Skeletal muscle tissue (tissue), 4 donors: ENCODE results near the gene GPN2. TPM values are rescaled to one million over a fixed set of nuclear protein-coding genes. Genes with fewer than 3 reads are reported as not detected.

ENCODE experiments used
- H3K27ac ChIP-seq: one replicate; pipeline ENCODE4 v1.7.0; 2013; ENCODE audit warnings: mild to moderate bottlenecking, low read depth, low read length, inconsistent platforms
- H3K27me3 ChIP-seq, 3 donors: one replicate each; pipeline ENCODE4 v1.7.0; 2013; ENCODE audit warnings: low read length in 3 of 3; ENCODE audit not compliant: control insufficient read depth in 3 of 3, insufficient read depth in 3 of 3
- H3K36me3 ChIP-seq, 3 donors: one replicate each; pipeline ENCODE4 v1.7.0; 2013; ENCODE audit warnings: low read length in 3 of 3; ENCODE audit not compliant: control insufficient read depth in 3 of 3, insufficient read depth in 3 of 3
- H3K4me1 ChIP-seq, 3 donors: one replicate each; pipeline ENCODE4 v1.7.0; 2013; ENCODE audit warnings: low read length in 3 of 3, mild to moderate bottlenecking in 3 of 3; ENCODE audit not compliant: control insufficient read depth in 3 of 3, insufficient read depth in 3 of 3
- H3K4me3 ChIP-seq, 3 donors: one replicate each; pipeline ENCODE4 v1.7.0; 2013; ENCODE audit warnings: low read length in 3 of 3
- H3K9ac ChIP-seq, 3 donors: one replicate each; pipeline ENCODE4 v1.7.0; 2013; ENCODE audit warnings: low read length in 3 of 3, mild to moderate bottlenecking in 3 of 3, moderate library complexity in 2 of 3, low read depth in 1 of 3
- H3K9me3 ChIP-seq, 3 donors: one replicate each; pipeline ENCODE4 v1.7.0; 2013; ENCODE audit warnings: low read length in 3 of 3; ENCODE audit not compliant: control insufficient read depth in 3 of 3
- total RNA-seq: library from RNA; depleted of rRNA; stranded (reverse); fragments of >200 nt; gene quantifications from one replicate; pipeline ENCODE4 v1.2.3, GENCODE V29; 2014
- donor health status: Osteomylitis.

Gene GPN2
- total RNA-seq, 1 donor from 2014 or later, result 6.3 TPM

GRCh38 chr1:26827663-26828062 is 62.4 kb downstream of the GPN2 start:
- Histone ChIP-seq H3K4me3 (peak overlapping the region; percentile 67 to 93 (median 72)), H3K27me3 (no peaks in the 10 kb centered on the region), H3K27ac (no peak overlapping the region), H3K4me1 (peaks cover 25 to 32% (median 27%) of the 10 kb centered on the region in 3 donors), H3K9me3 (no peaks in the 10 kb centered on the region), H3K36me3 (peaks cover 8 to 15% (median 10%) of the 10 kb centered on the region in 3 donors), H3K9ac (peak overlapping the region; percentile 59 to 85 (median 74))

DNA sequence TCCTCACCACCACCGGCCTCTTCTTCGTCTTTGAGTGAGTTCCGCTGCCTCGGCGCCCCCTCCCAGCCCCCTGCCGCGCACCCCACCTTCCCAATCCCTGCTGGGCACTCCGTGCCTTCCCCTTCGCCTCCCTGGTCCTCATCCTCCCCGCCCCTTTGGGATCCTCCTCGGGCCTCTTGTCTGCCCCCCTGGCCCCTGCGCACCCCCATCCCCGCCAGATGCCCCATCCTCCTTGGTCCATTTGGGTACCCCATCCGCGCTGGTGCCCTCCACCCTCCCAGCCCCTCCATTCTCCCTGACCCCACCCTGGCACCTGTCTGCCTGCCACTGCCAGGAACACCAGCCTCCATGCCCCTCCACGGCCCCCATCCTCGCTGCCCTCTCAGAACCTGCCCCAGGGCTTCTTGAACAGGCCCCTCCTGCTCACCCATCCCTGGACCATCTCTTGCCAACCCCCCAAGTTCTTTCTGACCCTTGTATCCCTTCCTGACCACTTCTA is 62.9 kb downstream of the GPN2 start:
- Histone ChIP-seq H3K4me3 (peak overlapping the region; percentile 67 to 93 (median 72)), H3K27ac (no peak overlapping the region), H3K4me1 (peaks cover 25 to 32% (median 27%) of the 10 kb centered on the region in 3 donors)

DNA sequence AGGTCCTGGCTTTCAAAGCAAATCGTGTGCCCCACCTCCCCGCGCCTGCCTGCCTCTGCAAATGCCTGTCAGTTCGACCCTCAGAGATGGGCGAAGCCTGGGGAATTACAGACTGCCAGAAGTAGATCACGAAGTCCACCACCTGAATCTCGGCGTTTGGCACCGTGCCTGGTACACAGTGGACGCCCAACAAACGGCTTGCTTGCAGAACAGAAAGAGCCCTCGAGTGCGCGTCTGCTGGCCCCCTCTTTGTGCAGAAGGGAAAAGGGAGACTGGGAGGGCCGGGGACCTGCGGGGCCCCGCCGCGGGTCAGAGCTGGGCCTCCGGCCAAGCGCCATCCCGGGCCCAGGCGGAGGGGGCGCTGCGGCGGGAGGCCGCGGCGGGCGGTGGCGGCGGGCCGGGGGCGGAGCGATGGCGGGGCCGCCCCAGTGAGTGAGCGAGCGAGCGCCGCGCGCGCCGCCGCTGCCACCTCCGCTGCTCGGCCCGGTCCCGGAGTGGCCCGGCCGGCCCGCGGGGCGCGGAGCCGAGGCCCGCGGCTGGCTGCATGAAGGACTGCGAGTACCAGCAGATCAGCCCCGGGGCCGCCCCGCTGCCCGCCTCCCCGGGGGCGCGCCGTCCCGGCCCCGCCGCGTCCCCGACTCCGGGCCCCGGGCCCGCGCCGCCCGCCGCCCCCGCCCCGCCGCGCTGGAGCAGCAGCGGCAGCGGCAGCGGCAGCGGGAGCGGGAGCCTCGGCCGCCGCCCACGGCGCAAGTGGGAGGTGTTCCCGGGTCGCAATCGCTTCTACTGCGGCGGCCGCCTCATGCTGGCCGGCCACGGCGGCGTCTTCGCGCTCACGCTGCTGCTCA is 63.6 kb downstream of the GPN2 start, which contains the start of gene ZDHHC18:
Gene ZDHHC18, plus strand, starts transcription at position 428 of the 845 bp plus-strand sequence. Its CDS starts 117 bp downstream, at position 545.
- Histone ChIP-seq H3K27ac (peak within 1 kb of the TSS; percentile 75), H3K36me3 (peaks cover 0 to 4% (median 4%) of the 10 kb centered on the region in 3 donors), H3K27me3 (no peaks in the 10 kb centered on the region), H3K4me3 (peak within 1 kb of the TSS; percentile 86 to 93 (median 88)), H3K9ac (peak within 1 kb of the TSS; percentile 86 to 91 (median 90)), H3K9me3 (no peaks in the 10 kb centered on the region), H3K4me1 (peaks cover 25 to 32% (median 27%) of the 10 kb centered on the region in 3 donors)

More for the DNA sequence above, 62.9 kb downstream of the GPN2 start:
- no peaks in the 10 kb centered on the region for H3K9me3 ChIP-seq
- no peaks in the 10 kb centered on the region for H3K27me3 ChIP-seq
- H3K36me3 ChIP-seq, result peaks cover 3 to 10% (median 5%) of the 10 kb centered on the region in 3 donors
- peak overlapping the region; percentile 59 to 85 (median 74) for H3K9ac ChIP-seq

Other genes starting within 250 kb of the GPN2 start
- gene ARID1A, start 194.3 kb downstream of the GPN2 start, total RNA-seq, result 18.8 TPM
- gene PIGV, start 102.3 kb downstream of the GPN2 start, total RNA-seq, result 5.2 TPM
- gene ZDHHC18, start 63.6 kb downstream of the GPN2 start, total RNA-seq, result 3.7 TPM
- not detected for gene SFN, start 27.1 kb downstream of the GPN2 start, total RNA-seq
- gene GPATCH3, start 10.2 kb upstream of the GPN2 start, total RNA-seq, result 15.7 TPM
- gene NR0B2, start 23.7 kb upstream of the GPN2 start, total RNA-seq, result not detected
- 17.7 TPM for gene NUDC, start 31.5 kb upstream of the GPN2 start, total RNA-seq
- not detected for gene KDF1, start 70.2 kb upstream of the GPN2 start, total RNA-seq
- gene TRNP1, start 103.4 kb upstream of the GPN2 start, total RNA-seq, result under 0.01 TPM
- 1.0 TPM for gene TENT5B, start 122.6 kb upstream of the GPN2 start, total RNA-seq